A172 (cell line): ENCODE results near the gene IHH. TPM values are rescaled to one million over a fixed set of nuclear protein-coding genes. Genes with fewer than 3 reads are reported as not detected.

Source experiments
- DNase-seq: peaks from one replicate; pipeline ENCODE4 v3.0.0-alpha.2; 2015; ENCODE audit warnings: low spot score
- total RNA-seq: library from RNA; depleted of rRNA; stranded (reverse); fragments of >200 nt; shearing (Covaris generic); gene quantifications from 2 replicates; pipeline ENCODE4 v1.2.3, GENCODE V29; 2014; rRNA removed

IHH gene
- total RNA-seq: 0.03 TPM in 1 of 2 replicates, not detected in the other

- DNase-seq: peak; percentile 13
Observed at GRCh38 chr2:219060821-219061791, at the start of gene IHH. Gene IHH (minus strand): TSS chr2:219060921. CDS start chr2:219060467, 454 bp downstream.

DNA sequence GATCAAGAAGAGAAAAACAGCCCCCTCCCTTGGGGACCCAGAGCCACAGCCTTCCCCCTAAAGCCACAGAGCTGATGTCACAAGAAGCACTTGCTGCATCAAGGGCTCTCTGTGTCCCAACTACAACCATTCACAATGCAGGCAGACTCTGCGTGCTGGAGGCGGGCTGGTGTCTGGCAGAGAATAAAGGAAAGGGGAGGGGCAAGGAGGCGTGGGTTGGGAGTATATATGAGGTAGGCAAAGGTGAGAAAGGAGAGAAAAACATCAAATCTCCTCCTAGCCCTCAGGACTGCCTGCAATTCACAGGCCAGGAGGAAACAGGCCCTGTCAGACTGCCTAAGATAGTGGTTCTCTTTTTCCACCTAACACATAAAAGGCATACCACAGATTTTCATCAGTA lies 48.8 kb upstream of the IHH start:
- DNase-seq: no peak

GRCh38 chr2:219107758-219108157 lies 47.0 kb upstream of the IHH start:
- DNase-seq: no peak

- DNase-seq: no peak
Observed at GRCh38 chr2:219106251-219106650, 45.5 kb upstream of the IHH start.

GRCh38 chr2:219104107-219105035 lies 43.6 kb upstream of the IHH start:
- peak; percentile 53 for DNase-seq

DNA sequence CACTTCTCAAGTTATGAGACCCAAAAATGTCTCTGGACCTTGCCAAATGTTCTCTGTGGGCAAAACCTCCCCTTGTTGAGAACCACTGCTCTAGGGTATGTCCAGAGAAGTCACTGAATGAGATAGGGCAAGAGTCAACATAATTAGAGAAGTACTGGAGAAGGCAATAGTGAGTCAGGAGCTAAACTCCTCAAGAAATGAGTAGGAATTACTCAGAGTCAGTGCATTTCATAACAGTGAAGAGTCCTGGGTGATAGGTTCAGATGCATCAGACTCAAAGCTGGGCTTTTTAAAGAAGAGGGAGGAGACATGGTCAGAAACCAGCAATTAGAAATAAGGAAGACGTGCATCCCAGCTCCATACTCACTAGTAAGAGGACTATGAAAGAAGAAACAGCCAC lies 38.6 kb upstream of the IHH start:
- DNase-seq: no peak

- no peak for DNase-seq
Observed at GRCh38 chr2:219095406-219095935, 34.8 kb upstream of the IHH start.

DNA sequence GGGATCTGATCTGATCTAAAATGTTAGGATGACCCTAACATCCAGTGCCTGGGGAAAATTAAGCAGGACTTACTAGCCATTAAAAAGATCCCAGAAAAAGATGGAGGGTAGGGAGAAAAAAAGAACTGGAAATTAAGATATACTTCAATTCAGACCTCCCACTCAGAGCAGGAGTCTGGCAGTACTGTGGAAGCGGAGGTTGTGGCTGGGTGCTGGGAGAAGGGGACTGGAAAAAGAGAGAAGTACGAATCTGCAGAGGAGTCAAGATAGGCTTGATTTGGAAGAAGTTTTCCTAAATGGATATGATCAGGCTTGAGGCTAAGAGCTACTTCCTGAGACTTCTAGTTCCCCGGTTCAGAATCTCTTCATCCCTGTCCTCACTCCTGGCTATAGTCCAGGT lies 33.5 kb upstream of the IHH start:
- DNase-seq: no peak

DNA sequence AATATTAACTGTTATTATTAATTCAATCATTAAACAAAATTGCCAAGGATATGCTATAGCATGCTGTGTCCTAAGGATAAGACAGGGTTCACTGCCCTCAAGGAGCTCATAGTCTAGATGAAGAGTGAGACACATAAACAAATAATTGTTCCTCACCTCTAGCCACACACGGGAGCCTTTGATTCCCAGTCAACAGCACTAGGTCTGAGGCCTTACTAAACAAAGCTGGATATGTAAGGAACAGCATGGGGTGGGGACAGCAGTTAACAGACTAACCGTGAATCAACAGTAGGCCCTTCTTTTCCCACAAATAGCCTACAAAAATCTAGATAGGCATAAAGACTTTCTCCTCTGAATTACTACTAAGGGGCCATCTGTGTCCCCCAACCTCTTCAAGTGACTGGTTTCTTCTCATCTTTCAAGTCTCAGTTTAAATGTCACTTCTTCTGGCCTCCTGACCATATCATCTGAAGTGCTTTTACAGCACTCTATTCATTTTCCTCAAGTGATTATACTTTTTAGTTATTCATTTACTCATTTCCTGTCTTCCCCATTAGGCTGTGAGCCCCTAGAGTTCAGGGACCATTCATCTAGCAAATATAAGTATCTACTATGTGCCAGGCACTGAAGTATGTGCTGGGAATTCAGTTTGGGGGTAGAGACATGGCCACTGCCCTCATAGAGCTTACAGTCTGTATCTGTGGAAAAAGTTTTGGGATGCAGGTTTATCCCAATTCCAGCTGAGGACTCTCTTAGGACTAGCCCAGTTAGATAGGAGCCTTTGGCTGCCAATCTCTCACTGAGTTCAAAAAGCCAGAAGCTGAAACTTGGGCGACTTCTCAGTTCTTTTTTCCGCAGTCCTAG lies 29.9 kb upstream of the IHH start:
- DNase-seq: no peak

DNA sequence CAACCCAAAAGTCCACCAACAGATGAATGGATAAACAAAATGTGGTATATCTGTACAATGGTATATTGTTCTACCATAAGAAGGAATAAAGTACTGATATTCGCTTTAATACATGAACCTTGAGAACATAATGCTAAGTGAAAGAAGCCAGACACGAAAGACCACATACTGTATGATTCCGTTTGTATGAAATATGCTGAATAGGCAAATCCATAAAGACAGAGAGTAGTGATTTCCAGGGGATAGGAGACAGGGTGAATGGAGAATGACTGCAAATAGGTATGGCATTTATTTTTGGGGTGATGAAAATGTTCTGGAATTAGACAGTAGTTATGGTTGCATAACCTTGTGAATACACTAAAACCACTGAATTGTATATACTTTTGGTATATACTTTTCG lies 28.6 kb upstream of the IHH start:
- DNase-seq: no peak

- no peak for DNase-seq
Observed at GRCh38 chr2:219087848-219088247, 27.1 kb upstream of the IHH start.

- DNase-seq: no peak
Observed at GRCh38 chr2:219087361-219087760, 26.6 kb upstream of the IHH start.

GRCh38 chr2:219086196-219086595 lies 25.5 kb upstream of the IHH start:
- no peak for DNase-seq

- DNase-seq: no peak
Observed at GRCh38 chr2:219084791-219085190, 24.1 kb upstream of the IHH start.

DNA sequence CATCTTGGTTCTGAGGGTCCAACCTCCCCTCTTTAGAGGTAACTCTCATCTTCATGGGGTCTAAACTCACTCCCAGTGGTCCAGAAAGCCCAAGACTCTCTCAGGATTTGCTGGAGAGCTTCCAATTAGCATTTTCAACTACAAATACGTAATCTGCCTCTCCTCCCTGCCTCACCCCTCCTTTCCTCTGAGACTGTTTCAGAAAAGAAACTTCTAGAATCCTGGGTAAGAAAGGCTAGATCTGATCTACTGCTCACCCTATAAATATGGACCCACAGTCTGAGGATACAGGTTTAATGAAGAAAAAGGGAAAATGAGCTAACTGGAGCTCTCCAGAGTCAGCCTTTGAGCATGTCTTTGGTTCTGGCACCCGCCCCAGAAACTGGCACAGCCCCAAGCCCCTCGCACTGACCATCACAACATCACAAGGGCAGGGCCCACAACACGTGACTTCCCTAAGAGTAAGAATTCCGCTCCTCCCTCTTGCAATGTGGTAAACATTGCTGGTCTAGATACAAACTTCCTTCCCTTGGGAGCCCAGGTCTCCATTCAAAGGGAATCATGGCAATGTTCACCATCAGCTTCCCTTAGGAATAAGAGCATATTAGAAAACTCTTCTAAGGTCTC lies 21.7 kb upstream of the IHH start:
- DNase-seq: no peak

DNA sequence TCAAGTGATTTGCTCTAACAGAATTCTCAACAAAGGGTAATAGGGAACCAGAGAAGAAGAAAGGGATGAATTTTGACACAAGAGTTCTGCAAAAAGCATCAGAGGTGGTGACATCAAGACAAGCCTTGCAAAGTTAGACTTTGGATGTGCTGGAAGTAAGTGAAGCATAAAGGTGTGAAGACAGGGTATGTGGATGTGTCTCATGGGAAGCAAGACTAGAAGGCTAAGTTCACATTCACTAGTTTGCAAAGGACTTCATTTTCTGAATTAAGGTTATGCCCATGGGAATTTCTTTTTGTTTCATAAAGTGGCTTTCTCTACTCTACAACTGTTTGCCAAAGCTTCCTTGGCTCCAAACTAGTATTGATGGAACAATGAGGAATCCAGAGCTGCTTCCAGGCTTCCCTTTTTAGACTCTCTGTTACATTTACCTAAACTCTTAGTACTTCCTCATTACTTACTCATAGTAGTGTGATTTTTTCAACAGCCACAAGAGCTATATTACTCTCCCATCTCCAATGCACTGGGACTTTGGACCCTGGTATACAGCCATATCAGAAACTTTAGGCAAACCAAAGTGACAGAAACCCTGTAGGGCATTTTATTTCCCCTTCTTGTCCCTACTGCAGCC lies 21.1 kb upstream of the IHH start:
- DNase-seq: no peak

DNA sequence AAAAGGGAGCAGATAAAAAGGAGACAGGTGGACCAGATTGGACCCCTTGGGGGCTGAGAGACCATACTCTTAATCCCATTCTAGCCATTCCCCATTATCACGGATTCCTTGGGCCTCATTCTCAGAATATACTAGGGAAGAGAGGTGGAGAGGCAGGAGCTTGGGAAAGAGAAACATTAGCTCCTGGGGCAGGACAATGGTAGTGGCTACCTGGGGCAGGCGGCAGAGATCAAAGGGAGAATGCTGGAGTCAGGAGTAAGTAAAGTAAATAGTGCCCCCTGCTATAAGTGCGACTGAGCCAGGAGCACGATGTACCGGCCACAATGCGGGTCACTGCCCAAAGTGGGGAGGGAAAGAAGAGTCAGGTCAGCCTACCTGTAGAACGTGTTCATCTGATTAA lies 20.4 kb upstream of the IHH start:
- DNase-seq: no peak

DNA sequence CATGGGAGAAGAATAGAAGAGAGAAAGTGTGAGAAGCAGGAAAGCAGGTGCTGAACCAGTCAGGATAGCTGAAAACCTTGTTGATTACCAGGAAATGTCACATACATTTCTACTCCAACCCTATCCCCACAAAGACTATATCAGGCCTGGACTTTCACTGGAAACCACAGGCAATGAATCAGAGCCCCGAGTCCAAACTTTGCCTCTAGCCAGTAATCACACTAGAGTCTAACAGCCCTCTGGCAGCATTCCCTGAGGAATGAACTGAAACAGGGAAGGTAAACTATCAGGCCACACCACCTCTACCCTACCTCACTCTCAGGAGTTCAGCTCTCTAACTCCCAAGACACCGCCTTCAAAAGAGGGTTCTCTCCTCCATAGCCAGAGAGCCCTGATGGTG lies 18.7 kb upstream of the IHH start:
- DNase-seq: peak; percentile 35

GRCh38 chr2:219078951-219079350 lies 18.2 kb upstream of the IHH start:
- no peak for DNase-seq

- no peak for DNase-seq
Observed at GRCh38 chr2:219078126-219078525, 17.4 kb upstream of the IHH start.
